Activated T-cell treated with anti-CD3 and anti-CD28 coated beads, Interleukin-2, amount 50 U/mL, for 1 hour (primary cell): ENCODE measurements around the gene IRF1.
"Not testable (repeated sequence)": the region's sequence is repeated elsewhere in the genome, so short reads cannot be mapped to it uniquely, and the experiment has no call there.

Source experiments
- DNase-seq: peaks from one replicate; pipeline ENCODE4 v3.0.0-alpha.2; 2020

Gene IRF1, protein sequence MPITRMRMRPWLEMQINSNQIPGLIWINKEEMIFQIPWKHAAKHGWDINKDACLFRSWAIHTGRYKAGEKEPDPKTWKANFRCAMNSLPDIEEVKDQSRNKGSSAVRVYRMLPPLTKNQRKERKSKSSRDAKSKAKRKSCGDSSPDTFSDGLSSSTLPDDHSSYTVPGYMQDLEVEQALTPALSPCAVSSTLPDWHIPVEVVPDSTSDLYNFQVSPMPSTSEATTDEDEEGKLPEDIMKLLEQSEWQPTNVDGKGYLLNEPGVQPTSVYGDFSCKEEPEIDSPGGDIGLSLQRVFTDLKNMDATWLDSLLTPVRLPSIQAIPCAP

DNA sequence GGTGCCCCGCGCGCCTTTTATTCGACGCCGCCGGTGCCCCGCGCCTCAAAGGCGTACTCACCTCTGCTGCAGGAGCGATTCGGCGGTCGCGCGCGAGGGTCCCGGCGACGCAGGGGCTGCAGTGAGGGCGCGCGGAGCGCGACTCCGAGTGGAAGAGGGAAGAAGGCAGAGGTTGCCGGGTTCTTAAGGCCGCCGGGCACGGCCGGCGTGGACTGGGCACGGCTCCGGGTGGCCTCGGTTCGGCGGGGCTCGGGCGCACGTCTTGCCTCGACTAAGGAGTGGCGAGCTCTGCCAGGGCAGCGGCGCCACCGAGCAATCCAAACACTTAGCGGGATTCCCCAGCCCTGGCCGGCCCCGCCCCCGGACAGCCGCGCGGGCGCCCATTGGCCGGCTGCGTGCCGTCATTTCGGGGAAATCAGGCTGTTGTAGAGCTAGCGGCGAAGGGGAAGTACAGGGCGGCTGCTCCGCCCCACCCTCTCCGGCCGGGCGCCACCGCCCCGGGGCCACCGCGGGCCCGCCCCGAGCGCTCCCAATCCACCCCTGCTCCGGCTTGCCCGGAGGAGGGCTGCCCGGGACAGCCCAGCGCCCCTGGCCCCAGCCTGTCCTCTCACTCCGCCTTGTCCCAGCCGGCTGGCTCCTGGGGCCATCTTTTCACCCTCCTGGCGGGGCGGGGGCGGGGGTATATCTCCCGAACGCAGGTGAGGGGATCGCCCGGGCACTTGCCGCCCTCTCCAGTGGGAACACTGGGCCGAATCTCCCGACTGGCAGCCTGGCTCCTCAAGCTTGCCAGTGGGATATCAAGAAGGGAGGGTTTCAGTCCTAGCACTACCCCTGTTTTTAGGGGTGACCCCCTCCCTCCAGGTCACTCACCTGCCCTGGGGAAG lies at the start of gene IRF1:
IRF1 (minus strand) TSS at position 290 of the 884 bp plus-strand sequence. CDS start 1,295 bp downstream, outside the sequence.
- DNase-seq = peak; percentile 98

DNA sequence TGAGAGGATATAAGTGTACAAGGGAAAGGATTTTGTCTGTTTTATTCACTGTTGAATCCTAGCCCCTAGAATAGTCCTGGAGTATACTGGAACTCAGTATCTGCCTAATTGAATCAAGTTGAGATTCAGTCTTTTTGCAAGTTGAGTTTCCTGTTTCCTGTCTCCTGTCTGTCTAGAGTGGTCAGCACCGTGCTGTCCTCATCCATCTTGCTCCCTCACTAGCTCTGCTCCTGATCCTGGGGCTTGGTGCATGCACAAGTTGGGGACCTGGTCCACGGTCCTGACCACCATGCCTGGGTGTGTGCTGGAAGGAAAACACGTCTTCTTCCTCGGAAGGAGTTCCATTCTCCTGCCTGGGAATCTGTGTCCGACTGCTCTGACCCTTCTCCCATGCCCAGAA lies 49.6 kb upstream of the IRF1 start:
- DNase-seq = no peak

DNA sequence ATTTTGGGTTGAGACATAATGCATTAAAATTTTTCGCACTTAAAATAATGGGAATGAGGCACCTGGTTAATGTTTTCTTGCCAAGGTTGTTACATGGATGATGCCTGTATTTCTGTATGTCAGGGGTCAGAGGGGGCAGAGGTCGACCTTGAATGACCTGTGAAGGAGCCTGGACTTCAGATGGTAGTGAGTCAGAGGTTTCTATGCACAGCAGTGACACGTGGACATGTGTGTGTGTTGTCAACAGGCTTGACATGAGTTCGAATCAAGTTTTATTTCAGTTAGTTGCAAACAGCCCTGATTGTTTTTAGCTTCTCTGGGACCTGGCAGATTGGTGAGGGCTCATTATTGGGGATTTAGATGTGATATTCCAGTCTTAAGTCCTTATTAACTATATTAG lies 49.1 kb upstream of the IRF1 start:
- no peak for DNase-seq

DNA sequence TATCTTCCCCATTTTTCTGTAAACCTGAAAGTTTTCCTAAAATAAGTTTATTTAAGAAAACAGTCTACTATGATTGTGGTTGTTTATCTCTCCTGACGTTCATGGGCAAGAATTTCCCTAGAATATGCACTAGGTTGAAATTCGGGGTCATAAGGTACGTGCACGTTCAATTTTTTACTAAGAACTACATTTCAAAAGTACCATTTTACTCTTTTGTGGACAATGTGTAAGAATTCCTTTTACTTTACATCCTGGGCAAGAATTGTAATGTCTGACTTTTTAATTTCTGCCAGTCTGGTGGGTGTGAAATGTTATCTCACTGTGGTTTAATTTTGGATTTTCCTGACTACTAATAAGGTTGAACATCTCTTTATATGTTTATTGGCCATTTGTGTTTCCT lies 40.4 kb upstream of the IRF1 start:
- DNase-seq = no peak

DNA sequence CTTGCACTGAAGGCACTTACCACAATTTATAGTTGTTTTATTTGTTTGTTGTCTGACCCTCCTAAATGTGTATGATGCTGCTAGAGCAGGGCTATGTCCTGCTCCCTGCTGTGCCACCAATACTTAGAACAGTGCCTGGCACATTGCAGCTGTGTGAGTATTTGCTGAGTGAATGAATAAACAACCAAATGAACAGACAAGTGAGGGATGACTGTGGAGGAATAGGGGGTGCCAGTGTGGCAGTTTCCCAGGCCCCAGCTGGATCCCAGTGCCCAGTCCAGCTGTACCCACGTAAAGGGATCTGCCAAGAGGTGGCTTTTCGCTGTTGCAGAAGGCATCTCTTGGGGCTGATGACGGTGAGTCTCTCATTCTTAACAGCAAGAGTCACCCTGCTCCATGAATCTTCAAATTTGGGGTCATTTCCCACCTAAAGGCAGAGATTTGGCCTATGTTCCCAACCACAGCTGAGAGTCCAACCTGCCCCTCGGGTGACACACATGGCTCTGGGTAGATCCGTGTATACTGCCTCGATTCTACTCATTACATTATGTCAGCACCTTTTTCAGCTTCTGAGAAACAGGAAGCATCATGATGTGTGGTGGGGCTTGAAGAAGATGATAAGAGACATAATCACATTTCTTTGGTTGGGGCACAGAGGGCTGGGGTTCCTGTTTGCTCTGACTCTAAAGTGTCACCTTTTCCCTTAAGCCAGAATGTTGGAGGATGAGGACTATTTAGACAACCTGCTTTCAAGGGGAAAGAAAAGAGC lies 38.5 kb upstream of the IRF1 start:
- DNase-seq = no peak

DNA sequence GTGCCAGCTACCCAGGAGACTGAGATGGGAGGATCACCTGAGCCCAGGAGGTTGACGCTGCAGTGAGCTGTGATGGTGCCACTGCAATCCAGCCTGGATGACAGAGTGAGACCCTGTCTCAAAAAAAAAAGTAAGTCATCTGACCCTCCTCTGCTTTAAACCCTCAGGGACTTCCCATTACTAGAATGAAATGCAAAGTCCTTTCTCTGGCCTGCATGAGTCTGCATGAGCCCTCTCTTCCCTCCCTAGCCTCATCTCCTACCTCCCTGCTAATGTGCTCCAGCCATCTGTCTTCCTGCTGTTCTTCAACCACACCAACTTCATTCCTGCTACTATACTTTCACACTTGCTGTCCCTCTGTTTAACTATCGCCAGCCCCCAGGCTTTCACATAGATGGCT lies 37.4 kb upstream of the IRF1 start:
- DNase-seq = no peak

DNA sequence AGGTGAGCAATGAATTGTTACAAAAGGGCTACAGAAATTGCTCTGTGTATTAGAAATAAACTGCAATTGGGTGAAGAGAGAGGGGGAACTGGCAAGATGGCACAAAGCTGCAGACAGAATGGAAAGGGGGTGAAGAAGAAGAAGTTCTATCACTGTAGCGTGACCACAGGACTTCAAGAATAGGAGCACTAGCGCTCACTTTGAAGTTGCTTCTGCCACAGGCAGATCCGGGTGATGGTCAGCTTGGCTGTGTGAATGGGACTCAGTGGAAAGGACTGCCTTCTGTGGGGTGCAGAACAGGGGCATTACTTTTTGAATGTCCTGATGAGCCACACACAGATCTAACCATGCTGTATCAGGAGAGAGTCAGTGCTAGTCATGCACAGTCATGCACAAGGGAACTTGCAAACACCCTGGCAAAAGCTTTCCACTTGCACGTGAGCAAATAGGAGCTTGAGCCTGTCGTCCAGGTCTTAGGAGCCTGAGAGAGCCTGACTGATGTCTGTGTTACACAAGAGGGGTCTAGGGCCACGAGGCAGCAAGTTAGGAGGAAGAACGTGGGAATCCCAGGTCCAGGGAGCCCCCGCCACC lies 36.5 kb upstream of the IRF1 start:
- no peak for DNase-seq

DNA sequence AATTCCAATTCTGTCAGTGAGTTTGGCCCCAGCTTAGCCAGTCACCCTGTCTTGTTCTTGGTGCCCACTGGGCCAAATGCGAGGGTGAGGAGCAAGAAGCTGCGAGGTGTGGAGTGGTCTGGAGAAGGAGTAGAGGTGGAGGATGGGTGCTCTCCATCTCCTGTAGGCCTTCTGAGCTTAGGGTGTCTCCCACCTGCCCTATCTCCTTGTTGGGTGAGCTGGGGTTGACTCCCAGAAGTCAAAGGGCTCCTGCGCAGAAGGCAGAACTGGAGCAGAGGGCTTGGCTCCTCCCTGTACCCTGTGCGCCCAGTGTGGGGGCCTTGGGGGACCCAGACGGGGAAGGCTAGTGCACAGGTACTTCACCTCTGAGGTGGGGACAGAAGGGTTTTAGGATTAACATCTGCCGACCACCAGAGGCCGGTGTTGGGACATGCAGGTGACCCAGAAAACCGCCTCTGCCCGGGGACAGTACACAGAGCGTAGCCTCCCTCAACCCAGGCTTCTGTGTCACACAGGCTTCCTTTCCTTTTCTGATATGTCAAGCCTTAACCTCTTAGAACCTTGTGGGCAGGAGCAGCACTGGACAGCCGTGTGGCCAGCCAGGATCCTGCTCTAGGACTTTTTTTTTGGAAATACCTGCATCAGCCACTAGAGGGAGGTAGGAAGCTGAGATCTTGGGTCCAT lies 35.9 kb upstream of the IRF1 start:
- DNase-seq = peak; percentile 48

DNA sequence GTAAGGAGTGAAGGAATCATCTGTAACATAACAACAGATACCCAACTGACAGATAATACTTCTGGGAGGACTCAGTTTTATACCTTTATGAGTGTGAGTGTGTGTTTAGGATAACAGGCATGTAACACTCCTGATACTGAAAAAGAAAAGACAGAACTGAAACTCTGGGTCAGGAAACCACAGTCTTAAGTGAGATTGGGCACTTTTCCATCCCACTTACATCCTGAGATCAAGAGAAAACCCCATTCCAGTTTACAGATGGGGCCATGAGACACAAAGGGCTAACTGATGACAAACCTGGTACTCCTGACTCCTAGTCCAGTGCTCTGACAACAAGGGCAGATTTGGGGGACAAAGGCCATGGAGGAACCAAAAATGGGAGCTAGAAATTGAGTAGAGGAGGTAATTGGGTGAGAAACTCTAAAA lies 34.7 kb upstream of the IRF1 start:
- no peak for DNase-seq

DNA sequence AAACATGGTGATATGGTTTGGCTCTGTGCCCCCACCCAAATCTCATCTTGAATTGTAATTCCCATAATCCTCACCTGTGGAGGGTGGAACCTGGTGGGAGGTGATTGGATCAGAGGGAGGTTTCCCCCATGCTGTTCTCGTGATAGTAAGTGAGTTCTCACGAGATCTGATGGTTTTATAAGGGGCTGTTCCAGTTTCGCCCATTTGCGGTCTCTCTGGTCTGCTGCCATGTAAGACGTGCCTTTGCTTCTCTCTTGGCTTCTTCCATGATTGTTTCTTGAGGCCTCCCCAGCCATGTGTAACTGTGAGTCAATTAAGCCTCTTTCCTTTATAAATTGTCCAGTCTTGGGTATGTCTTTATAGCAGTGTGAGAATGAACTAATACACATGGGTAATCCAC lies 34.3 kb upstream of the IRF1 start:
- DNase-seq = not testable (repeated sequence)

DNA sequence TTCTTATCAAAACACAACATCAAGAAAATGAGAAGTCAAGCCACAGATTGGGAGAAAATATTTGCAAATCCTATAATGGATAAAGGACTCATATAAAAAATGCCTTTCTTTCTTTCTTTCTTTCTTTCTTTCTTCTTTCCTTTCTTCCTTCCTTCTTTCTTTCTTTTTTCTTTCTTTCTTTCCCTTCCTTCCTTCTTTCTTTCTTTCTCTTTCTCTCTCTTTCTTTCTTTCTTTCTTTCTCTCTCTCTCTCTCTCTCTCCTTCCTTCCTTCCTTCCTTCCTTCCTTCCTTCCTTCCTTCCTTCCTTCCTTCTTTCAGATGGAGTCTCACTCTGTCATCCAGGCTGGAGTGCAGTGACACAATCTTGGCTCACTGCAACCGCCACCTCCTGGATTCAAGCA lies 31.5 kb upstream of the IRF1 start:
- not testable (repeated sequence) for DNase-seq

DNA sequence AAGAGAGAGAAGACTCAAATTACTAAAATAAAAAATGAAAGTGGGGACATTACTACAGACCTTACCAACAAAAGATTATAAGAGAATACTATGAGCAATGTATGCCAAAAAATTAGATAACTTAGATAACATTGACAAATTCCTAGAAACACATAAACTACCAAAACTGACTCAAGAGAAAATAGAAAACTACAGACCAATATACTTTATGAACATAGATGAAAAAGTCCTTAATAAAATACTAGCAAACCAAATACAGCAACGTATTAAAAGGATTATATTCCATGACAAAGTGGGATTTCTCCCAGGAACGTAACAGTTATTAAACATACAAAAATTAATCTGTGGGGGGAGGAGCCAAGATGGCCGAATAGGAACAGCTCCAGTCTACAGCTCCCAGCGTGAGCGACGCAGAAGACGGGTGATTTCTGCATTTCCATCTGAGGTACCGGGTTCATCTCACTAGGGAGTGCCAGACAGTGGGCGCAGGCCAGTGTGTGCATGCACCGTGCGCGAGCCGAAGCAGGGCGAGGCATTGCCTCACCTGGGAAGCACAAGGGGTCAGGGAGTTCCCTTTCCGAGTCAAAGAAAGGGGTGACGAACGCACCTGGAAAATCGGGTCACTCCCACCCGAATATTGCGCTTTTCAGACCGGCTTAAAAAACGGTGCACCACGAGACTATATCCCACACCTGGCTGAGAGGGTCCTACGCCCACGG lies 23.2 kb upstream of the IRF1 start:
- DNase-seq = not testable (repeated sequence)

DNA sequence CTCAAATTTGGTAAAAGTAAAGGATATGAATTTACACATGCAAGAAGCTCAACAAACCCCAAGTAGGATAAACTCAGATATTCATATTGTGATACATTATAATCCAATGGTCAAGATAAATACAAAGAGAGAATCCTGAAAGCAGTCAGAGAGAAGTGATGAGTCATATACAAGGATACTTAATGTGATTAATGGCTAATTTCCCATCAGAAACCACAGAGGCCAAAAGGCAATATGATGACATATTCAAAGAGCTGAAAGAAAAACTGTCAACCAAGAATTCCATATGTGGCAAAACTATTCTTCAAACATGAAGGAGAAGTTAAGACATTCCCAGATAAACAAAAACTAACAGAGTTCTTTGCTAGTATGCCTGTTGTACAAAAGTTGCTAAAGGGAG lies 19.5 kb upstream of the IRF1 start:
- no peak for DNase-seq

DNA sequence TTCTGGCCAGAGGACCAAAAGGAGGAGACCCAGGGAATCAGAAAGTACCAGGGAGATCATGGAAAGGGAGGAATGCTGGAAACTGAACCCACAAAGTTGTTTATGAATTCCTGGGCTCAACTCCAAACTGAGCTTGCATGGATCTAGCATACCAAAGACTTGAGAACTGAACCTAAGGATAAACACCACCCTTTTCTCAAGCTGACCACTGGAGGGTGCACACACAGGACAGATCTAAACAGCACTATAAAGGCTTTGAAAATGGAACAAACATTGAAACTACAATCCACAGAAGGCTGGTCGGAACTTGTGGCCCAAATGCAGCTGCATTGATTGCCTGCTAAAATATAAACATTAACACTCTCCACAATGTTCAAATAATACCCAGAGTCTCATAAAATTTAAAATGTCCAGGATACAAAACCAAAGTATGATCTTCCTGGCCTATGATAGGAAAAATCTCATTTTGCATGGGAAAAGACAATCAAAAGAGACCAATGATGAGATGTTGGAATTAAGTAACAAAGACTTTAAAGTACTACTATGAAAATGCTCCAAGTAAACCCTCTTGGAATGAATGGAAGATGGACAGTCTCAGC lies 15.6 kb upstream of the IRF1 start:
- no peak for DNase-seq

DNA sequence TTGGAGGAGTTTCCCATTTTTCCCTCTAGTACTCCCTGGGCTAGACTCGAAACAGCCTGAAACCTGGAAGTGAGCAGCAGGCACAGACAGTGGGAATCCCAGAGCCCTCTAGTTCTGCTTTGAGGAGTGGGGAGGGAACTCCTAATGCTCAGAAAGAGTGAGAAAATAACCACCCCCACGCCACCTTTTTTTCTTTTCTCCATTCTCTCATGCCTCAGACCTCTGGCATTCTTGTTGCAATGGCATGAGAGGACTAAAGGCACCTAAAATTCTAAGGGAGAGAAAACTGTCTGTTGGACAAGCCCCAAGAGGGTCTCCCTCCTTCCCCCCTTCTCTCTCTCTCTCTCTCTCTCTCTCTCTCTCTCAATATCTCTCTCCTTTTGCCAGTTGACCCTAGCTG lies 15.1 kb upstream of the IRF1 start:
- no peak for DNase-seq

DNA sequence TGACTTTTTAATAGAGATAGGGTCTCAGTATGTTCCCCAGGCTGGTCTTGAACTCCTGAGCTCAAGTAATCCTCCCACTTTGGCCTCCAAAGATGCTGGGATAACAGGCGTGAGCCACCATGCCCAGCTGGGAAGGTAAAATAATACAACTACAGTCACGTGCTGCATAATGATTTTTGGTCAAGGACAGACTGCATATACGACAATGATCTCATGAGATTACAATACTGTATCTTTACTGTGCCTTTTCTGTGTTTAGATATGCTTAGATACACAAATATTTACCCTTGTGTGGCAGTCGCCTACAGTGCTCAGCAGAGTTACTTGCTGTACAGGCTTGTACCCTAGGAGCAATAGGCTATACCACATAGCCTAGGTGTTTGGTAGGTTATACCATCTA lies 14.2 kb upstream of the IRF1 start:
- DNase-seq = no peak

DNA sequence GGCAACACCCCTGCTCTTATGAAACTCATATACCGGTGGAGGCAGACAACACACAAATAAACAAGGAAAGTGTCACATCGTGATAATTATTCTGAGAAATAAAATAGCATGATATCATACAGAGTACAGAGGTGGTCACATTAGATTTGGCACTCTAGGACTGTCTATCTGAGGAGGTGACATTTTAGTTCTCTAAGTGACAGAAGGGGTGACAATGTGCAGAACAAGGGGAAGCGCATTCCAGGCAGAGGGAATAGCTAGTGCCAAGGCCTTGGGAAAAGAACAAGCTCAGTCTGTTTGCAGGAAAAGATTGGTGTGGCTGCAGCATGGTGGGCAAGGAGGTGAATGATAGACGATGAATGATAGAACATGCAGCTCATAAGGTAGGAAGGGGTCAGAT lies 12.7 kb upstream of the IRF1 start:
- no peak for DNase-seq

DNA sequence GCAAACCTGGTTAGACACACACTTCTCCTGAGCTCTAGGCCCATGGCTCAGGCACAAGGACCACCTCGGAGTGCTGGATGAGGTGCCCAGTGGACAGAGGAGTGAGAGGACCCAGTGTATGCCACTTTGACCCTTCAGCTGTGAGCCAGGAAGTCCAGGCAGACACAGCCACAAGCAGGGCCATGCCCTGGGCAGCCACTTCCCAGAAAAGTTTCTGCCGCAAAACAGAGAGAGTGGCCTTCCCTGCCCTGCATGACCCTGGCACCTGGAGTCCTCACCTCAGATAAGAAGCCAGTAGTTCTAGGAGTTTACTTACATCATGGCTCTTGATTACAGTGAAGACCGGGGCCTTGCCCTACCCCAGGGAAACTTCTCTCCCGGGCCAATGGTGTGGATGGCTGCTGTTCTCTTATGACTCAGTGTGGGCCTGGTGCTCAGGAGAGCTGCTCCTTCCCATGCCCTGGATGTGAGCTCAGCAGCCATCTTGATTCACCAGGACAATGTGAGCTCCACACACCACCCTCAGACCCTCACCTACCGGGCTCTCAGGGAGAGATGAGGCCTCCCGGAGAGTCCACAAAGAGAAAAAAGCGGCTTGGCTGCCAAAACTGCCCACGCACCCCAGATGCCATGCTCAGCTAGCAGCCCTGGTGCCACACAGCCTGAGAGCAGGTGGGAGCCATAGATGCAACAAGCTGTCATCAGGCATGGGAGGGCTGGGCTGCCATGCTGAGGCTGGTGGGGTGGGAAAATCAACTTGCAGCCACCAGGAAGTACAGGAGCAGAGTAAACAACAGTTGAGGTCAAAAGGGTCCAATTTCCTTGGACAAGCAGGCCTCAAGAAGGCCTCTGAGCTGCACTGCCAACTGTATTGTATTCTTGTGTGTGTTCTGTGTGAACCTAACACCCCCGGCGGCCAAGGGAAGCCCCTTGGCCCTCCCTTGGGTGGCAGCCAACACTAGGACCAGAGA lies 11.7 kb upstream of the IRF1 start:
- no peak for DNase-seq

DNA sequence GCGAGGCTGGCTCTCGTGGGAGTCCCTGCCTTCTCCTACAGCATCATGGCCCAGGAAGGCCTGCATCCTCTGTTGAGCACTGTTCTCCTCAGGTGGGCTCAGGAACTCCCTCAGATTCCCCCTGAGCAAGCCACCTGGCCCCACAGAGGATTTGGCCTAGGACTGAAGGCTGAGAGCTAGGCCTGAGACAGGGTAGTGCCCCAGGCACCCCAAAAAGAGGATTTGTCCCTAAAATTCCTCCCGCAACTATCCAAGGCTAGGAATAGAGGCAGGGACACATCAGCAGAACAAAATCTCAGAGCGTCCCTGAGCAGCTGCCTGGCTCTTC lies 11.0 kb upstream of the IRF1 start:
- no peak for DNase-seq

DNA sequence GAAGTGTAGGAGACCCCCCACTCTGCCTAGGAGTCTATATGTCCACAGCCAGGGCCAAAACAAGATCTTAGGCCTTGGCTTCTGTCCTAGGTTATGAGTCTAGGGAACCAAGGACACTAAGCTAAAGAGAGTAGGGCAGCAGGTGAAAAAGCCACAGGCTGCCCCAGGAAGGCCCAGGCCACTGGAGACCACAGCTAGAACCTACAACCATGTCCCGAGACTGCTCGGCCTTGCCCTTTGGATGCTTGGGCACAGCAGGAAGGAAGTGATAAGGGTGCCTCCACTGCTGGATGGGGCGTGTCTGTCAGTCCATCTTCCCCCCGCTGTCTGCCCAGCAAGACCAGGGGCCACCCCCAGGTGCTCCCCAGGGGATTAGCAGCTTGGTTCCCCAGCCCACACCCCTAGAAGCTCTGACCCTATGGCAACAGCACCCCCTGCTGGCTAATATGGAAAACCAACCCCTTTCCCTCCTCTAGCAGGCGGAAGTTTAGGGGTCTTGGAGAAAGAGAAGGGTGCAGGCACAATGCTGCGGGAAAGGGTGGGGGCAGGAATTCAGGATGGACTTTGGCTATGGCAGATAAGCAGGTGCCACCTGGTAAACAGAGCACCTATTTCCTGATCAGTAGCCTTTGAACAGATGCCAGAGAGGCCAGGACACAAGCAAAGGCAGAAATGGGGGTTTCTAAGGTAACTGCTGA lies 10.5 kb upstream of the IRF1 start:
- DNase-seq = peak; percentile 74
